GM18868 (cell line): ENCODE results near the gene IL16.
"Not testable (repeated sequence)": the region's sequence is repeated elsewhere in the genome, so short reads cannot be mapped to it uniquely, and the experiment has no call there.

Experiments used
- ATAC-seq: cut with Tn5 transposase; IDR thresholded peaks from one replicate; pipeline ENCODE4 v1.9.1; 2021; ENCODE audit warnings: mild to moderate bottlenecking, moderate library complexity; ENCODE audit not compliant: unreplicated experiment

Gene IL16

DNA sequence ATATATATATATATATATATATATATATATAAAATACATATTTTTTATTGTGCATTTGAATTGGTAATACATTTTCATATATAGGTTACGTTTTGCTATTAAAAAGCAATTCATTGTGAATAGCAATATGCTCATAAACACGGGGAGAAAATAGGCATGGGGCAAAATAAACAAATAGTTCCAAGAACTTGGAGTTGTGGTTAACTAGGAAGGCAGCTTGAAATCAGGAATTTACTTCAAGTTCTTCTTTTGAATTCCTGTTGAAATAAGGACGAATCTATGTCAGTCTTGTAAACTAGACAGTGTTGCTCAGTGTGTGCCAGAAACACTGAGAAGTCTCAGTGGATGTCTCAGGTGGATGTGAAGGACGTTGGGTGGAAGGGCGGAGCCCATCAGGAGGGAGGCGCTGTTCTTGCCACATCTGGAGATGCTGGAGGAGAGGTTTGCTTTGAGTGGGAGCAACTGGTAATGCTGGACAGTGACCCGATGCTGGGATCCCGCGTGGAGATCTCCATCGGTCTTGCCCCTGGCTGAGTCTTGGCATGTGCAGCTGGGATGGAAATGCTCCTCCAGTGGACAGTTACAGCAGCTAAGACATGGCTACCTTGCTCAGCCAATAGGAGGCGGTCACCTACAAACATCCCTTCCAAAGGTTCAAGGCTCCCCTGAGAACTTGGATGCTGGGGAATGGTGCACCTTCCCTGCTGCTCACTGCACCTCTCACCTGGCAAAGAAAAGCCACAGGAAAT is 2.5 kb downstream of the IL16 start:
- ATAC-seq = no peak

DNA sequence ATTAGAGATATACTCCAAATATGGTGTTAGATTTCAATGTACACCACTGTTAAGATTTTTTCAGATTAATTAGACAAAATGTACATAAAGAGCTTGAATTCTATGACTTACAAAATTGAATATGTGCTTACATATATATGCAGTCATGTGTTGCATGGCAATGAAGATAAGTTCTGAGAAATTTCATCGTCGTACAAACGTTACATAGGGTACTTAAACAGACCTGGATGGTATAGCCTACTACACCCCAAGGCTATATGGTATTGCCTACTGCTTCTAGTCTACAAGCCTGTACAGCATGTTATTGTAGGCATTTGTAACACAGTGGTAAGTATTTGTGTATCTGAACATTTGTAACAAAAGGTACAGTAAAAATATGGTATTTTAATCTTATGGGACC is 9.3 kb downstream of the IL16 start:
- no peak for ATAC-seq

DNA sequence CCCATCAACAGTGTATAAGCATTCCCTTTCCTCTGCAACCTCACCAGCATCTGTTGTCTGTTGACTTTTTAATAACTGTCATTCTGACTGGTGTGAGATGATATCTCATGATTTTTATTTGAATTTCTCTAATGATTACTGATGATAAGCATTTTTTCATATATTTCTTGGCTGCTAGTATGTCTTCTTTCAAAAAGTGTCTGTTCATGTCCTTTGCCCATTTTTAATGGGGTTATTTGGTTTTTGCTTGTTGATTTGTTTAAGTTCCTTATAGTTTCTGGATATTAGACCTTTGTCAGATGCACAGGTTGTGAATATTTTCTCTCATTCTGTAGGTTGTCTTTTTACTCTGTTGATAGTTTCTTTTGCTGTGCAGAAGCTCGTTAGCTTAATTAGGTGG is 11.3 kb downstream of the IL16 start:
- not testable (repeated sequence) for ATAC-seq

DNA sequence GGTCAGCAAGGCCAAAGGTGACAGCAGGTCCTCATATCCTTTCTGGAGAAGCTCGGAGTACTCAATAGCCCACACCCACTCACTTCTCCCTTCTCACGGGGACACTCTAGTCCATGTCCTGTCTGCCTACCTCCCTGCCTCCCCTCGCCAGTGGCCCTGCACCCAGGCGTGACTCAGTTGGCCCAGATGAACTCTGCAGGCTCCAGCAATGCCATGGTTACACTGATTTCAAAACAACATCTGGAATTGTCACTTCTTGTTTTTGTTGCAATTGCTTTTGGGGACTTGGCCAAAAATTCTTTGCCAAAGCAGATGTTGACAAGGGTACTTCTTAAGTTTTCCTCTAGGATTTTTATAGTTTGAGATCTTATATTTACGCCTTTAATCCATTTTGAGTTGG is 13.0 kb downstream of the IL16 start:
- ATAC-seq = no peak

DNA sequence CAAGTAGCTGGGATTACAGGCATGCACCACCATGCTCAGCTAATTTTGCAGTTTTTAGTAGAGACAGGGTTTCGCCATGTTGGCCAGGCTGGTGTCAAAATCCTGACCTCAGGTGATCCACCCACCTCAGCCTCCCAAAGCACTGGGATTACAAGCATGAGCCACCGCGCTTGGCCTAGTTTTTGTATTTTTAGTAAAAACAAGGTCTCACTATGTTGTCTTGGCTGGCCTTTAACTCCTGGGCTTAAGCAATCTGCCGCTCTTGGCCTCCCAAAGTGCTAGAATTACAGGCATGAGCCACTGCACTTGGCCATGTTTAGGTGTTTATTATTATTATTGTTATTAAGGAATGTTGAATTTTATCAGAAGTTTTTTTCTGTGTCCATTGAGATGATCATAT is 14.7 kb downstream of the IL16 start:
- ATAC-seq = no peak

DNA sequence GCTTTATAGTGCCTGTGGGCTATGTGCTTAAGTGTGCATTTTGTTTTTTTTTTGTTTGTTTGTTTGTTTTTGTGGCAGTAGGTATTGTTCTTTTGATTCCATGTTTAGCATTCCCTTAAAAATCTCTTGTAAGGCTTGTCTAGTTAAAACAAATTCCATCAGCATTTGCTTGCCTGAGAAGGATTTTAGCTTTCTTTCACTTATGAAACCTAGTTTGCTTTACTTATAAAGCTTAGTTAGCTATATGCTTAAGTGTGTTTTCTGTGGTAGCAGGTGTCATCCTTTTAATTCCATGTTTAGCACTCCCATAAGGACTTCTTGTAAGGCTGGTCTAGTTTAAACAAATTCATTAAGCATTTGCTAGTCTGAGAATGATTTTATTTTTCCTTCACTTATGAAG is 17.3 kb downstream of the IL16 start:
- ATAC-seq = no peak

DNA sequence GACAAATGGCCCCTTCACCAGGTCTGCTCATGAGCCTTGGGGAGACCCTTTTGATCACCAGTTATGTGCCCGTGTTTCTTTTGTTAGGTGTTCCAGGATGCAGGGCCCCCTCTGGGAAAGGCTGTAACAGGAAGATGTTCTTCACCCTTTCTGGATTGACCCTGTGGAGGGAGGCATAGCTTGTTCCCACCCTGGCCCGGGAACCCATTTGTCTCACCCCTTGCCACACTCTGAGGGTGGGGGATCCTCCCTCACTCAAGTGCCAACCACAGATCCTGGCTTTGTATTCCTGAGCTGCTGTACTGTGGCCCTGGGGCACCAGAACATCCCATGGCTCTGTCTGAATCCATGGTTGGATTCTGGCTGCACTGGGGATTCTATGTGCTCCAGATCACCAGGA is 18.9 kb downstream of the IL16 start:
- ATAC-seq = no peak

DNA sequence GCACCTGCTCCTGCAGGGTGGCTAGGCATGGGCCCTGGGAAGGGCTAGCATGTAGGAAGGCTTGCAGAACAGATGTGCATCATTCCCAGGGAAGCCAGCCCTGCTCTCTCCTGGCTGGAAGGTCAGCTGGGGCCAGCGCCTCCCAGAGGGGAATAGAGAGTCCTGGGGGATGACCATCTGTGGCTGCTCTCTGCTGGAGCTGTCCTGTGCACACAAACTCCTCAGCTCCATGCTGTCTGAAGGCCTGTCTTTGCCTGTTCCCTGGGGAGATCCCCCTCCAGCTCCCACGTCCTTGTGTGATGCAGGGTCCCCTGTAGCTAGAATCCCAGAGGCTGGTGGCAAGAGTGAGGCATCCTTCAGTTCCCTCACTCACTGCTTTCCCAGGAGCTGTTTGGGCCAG is 19.3 kb downstream of the IL16 start:
- no peak for ATAC-seq

DNA sequence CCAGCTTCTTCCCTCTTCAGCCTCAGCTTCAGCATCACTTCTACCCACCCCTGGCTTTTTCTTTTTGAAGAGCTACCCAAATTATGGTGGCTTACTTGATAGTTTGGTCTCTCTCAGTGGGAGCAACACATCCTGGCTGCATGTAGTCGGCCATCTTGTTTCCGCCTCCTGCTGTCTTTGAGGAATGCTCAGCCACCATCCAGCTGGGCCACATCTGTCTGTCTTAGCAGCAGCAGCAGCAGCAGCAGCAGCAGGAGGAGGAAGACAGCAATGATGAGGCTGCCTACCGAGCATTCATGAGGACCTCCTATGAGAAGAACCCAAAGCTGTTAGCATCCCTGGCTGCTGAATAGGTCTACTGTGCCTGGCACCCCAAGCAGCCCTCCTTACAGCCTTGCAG is 19.7 kb downstream of the IL16 start:
- ATAC-seq = no peak

DNA sequence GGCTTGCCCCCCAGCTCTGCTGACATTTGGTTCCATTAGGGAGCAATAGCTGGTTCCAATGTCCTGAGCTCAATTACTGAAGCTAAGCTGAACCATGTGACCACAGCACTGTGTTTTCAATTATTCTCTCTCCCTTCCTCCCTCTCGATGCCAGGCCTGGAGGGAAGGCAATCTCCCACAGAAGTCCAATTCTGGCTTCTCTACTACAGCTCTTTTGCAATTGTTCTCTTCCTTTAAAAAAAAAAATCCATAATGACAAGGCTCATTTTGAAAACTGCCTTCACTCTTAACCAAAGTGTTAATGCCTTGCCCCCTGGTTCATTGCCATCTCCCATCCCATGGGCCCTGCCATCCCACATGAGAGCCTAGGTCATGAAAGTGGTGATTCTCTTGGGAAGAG is 24.8 kb downstream of the IL16 start:
- ATAC-seq = no peak

DNA sequence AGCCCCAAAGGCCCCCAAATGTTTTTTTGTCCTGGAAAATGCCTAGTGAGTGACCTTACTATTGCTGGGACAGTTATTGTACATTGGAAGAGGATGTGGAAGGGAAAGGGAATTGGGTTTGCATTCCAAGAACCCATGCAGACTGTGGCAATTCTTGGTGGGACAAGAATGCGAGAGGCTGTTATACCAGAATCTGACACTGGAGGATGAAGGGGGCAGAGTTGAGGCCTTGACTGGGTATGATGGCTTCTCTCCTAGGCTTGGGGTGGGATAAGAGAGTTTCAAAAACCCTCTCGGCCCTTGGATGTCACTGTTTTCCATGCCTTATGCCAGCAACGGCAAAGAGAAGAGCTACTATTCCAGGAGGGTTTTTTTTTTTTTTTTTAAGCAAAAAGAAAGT is 25.3 kb downstream of the IL16 start:
- ATAC-seq = no peak

DNA sequence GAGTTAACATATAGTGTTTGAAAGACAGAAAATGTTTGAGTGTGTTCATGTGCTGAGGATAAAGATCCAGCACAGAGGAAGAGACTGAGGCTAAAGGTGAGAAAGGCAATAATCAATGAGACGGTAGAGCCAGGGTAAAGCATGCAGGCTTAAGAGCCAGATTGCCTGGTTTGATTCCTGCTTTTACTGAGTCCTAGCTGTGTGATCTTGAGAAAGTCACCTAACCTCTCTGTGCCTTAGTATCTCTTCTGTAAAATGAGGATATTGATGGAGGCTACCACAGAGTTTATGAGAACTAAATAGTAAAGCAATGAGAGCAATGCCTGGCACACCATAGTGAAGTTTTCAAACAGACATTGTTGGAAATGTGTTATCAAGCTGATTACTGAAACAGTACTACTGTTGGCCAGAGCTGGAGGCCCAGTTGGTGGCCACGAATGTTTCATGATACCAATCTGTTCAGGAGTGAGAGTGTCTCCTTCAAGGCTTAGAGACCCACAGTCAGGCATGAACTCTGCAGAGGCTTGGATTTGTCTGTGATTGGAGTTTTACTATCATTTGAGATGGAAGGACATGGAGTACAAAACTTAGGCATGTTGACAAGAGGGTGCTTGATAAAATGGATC is 26.8 kb downstream of the IL16 start:
- no peak for ATAC-seq

DNA sequence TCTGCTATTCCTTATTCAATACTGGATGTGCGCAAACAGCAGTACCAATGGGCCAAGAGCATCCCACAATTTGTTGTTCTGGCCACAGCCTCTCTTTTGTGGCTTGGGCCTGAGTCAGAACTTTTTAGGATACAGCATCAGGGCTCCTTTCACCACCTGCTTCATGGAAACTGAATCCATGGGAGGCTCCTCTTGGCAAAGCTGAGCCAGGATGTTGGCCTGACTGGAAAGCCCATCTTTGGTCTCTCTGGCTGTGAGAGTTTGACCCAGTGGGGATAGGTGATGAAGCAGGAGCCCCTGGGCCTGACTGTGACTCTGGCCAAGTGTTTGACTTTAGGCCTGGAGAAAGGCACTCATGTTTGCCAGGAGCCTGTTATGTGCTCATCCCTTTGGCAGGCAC is 27.6 kb downstream of the IL16 start:
- ATAC-seq = no peak

DNA sequence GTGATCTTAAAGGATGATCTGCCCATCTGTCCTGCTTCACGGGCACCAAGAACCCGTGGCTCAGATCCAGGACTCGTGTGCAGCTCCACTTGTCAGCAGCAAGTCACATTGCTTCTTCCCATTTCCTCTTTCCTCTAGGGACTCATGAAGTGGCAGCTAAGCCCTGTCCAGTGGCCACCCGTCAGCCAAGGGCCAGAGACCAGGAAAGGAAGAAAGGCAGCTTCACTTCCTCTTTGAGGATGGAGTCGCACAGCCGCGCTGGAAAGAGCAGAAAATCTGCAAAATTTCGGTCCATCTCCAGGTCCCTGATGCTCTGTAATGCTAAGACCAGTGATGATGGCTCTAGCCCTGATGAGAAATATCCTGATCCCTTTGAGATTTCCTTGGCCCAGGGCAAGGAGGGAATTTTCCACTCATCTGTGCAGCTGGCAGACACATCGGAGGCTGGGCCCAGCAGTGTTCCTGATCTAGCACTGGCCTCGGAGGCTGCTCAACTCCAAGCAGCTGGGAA is 28.5 kb downstream of the IL16 start:
- no peak for ATAC-seq

DNA sequence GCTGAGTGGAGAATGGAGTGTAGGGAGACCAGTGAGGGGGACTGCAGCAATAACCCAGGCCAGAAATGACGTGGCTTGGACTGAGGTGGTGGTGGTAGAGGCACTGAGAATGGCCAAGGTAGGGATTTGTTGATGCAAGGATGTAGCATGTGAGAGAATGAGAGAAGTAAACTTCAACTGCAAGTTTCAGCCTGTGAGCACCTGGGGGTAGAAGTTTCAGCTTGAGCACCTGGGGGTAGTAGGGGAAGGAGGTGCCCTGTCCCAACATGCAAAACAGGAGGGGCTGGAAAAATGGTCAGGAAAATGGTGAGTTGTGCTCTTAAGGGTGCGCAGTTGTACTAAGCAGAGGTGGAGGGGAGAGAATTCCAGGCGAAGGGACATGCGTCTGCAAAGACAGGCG is 31.0 kb downstream of the IL16 start:
- ATAC-seq = no peak

DNA sequence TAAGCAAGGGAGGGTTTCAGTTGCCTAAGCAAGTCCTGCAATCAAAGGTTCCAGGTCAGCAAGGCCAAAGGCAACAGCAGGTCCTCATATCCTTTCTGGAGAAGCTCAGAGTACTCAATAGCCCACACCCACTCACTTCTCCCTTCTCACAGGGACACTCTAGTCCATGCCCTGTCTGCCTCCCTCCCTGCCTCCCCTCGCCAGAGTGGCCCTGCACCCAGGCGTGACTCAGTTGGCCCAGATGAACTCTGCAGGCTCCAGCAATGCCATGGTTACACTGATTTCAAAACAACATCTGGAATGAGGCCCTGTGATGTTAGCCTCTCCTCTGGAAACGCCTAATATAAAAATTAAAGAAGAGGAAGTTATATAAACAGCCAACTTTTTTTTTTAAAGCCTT is 32.9 kb downstream of the IL16 start:
- no peak for ATAC-seq

DNA sequence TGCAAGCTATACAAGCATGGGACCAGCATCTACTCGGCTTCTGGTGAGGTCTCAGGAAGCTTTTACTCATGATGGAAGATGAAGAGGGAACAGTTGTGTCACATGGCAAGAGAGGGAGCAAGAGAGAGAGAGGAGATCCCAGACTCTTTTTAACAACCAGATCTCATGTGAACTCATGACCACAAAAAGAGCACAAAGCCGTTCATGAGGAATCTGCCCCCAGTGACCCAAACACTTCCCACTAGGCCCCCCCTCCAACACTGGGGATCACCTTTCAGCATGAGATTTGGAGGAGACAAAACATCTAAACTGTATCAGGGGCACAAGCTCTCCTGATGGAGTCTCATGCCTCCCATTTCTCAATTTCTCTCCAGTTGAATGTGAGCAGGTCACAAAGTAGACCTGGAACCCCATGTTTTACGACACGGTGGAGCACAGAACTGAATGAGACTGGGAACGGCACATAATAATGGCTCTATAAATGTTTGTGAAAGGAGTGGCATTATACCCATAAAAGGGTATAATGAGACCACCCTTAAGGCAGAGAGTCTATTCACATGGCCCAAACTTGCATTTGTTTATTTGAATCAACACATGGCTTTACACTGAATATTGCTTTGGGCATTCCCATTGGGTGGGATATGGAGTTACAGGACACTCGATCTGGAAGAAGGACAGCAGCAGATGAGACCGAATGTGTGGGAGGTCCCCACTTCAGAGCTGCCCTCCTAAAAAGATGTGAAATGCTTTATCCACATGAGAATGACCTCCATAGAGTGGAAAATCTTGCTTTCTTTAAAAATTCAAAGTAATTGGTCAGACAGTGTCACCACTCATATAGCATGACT is 38.8 kb downstream of the IL16 start:
- ATAC-seq = no peak

DNA sequence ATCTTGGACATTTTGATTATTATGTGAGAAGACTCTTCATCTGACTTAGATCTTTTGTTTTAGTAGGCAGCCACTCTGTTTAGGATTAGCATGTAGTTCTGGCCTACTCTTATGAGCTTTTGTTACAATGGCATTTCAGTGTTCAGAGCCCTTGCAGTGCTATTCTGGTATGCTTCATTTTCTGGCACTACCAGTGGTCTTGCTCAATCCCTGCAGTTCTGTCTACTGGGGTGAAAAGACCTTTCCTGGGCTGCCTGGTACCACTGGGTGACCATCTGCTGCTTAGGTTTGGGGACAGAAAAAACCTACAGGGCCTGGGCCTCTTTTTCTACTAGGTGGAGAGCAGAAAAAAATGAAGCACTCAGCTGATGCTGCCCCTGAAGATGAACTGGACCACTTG is 42.5 kb downstream of the IL16 start:
- ATAC-seq = no peak

DNA sequence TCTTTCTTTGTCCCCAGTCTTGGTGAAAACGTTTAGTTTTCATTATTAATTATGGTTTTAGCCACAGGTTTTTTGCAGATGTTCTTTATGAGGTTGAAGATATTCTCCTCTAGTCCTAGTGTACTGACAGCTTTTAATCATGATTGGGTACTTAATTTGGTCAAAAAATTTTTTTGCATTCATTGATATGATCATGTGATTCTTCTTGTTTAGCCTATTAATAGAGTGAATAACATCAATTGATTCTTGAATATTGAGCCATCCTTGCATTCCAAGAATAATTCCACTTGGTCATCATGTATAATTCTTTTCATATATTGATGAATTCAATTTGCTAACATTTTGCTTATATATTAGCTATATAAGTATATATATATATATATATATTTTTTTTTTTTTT is 46.1 kb downstream of the IL16 start:
- no peak for ATAC-seq

DNA sequence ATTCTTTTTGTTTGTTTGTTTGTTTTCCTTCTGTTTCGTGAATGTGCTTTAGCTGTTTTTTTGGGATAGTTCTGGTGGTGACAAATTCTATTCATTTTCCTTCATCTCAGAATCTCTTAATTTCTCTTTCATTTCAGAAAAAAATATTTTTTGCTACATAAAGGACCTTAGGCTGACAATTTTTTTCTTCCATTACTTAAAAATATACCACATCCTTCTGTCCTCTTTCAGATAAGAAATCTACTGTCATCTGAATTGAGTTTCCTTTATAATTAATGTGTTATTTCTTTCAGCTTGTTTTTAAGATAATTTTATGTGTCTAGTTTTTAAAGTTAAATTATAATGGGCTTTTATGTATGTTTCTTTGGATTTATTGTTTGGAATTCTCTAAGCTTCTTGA is 47.6 kb downstream of the IL16 start:
- ATAC-seq = no peak

DNA sequence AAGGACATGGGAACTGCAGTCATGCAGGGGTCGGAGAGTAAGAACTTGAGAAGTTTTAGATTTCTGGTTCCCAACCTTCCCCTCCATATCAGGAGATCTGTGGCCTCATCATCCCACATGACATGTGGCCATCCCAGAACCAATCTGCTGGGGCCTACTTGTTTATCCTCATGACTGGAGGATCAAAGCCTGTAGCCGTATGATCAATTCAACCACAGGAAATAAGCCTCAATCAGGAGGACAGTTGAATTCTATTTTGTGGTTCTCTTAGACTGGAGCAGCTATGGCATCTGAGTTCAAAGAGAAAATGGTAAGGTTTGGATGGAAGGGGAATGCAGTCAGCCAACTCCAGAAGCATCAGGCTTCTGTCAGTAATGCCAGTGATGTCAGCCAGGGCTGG is 57.2 kb downstream of the IL16 start:
- ATAC-seq = no peak
